Upper lobe of left lung (tissue), 4 donors: Measurements from ENCODE around the gene IMMP2L.

Experiments
- POLR2AphosphoS5 ChIP-seq, 2 donors: sonication (generic); formaldehyde crosslinking; IDR thresholded peaks; one replicate each; pipeline ENCODE4 v1.5.1; 2017; ENCODE audit warnings: antibody characterized with exemption in 2 of 2
- TF ChIP-seq, protein P1 (sequence below), 6 experiments: fragments of 450-650 bp in 4 of 6; fragments of 200-600 bp in 2 of 6; sonication (generic) in 2 of 6; IDR thresholded peaks; one replicate each; pipeline ENCODE4 v1.5.1; 2016 to 2019; ENCODE audit warnings: antibody characterized with exemption in 6 of 6

GRCh38 chr7:111527545-111527944 is 34.7 kb downstream of the IMMP2L start:
- TF ChIP-seq POLR2AphosphoS5 (IDR thresholded peaks at IDR 0.05): no peak
- TF ChIP-seq, protein P1, sequence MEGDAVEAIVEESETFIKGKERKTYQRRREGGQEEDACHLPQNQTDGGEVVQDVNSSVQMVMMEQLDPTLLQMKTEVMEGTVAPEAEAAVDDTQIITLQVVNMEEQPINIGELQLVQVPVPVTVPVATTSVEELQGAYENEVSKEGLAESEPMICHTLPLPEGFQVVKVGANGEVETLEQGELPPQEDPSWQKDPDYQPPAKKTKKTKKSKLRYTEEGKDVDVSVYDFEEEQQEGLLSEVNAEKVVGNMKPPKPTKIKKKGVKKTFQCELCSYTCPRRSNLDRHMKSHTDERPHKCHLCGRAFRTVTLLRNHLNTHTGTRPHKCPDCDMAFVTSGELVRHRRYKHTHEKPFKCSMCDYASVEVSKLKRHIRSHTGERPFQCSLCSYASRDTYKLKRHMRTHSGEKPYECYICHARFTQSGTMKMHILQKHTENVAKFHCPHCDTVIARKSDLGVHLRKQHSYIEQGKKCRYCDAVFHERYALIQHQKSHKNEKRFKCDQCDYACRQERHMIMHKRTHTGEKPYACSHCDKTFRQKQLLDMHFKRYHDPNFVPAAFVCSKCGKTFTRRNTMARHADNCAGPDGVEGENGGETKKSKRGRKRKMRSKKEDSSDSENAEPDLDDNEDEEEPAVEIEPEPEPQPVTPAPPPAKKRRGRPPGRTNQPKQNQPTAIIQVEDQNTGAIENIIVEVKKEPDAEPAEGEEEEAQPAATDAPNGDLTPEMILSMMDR (IDR thresholded peaks at IDR 0.05): no peak
